Measurements from ENCODE around the gene TUBB4B.
"Not testable (repeated sequence)": the region's sequence is repeated elsewhere in the genome, so short reads cannot be mapped to it uniquely, and the experiment has no call there.

Gene TUBB4B

GRCh38 chr9:137253717-137254623 is 12.9 kb downstream of the TUBB4B start:
- no peak for DNase-seq

- DNase-seq: peak; percentile 96
These were observed 13.7 kb downstream of the TUBB4B start, which contains the start of gene NELFB for GRCh38 chr9:137254624-137255447. NELFB (plus strand) TSS chr9:137255327.

- no peak for DNase-seq
These were observed 14.5 kb downstream of the TUBB4B start for GRCh38 chr9:137255448-137256114.

GRCh38 chr9:137256362-137256761 is 15.3 kb downstream of the TUBB4B start:
- no peak for DNase-seq

GRCh38 chr9:137256856-137257255 is 15.8 kb downstream of the TUBB4B start:
- DNase-seq: no peak

- DNase-seq: not testable (repeated sequence)
These were observed 21.3 kb downstream of the TUBB4B start for GRCh38 chr9:137262173-137262908.

GRCh38 chr9:137262909-137263285 is 21.8 kb downstream of the TUBB4B start:
- DNase-seq: no peak

GRCh38 chr9:137263506-137263905 is 22.4 kb downstream of the TUBB4B start:
- no peak for DNase-seq

- no peak for DNase-seq
These were observed 23.0 kb downstream of the TUBB4B start for GRCh38 chr9:137264067-137264466.

- DNase-seq: no peak
These were observed 24.5 kb downstream of the TUBB4B start for GRCh38 chr9:137265496-137266161.

GRCh38 chr9:137266162-137266527 is 25.1 kb downstream of the TUBB4B start:
- DNase-seq: no peak

- DNase-seq: no peak
These were observed 25.7 kb downstream of the TUBB4B start for GRCh38 chr9:137266585-137267453.

- DNase-seq: no peak
These were observed 26.9 kb downstream of the TUBB4B start for GRCh38 chr9:137267933-137268355.

GRCh38 chr9:137268538-137269201 is 27.6 kb downstream of the TUBB4B start:
- DNase-seq: no peak

GRCh38 chr9:137269231-137269772 is 28.2 kb downstream of the TUBB4B start:
- DNase-seq: no peak

GRCh38 chr9:137270929-137271695 is 30.0 kb downstream of the TUBB4B start:
- DNase-seq: no peak

- no peak for DNase-seq
These were observed 30.6 kb downstream of the TUBB4B start for GRCh38 chr9:137271696-137272076.

- DNase-seq: no peak
These were observed 31.4 kb downstream of the TUBB4B start for GRCh38 chr9:137272241-137273094.
